ENCODE data around the gene ANKRD40CL. TPM values are rescaled to one million over a fixed set of nuclear protein-coding genes. Genes with fewer than 3 reads are reported as not detected.

ANKRD40CL gene
- total and polyA plus RNA-seq, 4 donors: not detected

- no peak overlapping the region for H3K4me3 ChIP-seq (ENCODE audit: low read depth in 1 of 3, low read length in 3 of 3)
- peaks cover 6 to 19% (median 14%) of the 10 kb centered on the region in 4 donors for H3K4me1 ChIP-seq (ENCODE audit: control insufficient read depth in 4 of 4, insufficient read depth in 4 of 4, low read length in 3 of 4)
- no peaks in the 10 kb centered on the region for H3K9me3 ChIP-seq (ENCODE audit: control insufficient read depth in 4 of 4, low read length in 3 of 4)
- WGBS: 92% methylated on average over 19 of the region's 19 CpGs
- no peaks in the 10 kb centered on the region for H3K27me3 ChIP-seq (ENCODE audit: control insufficient read depth in 4 of 4, insufficient read depth in 4 of 4, low read length in 3 of 4)
- no peak overlapping the region for H3K27ac ChIP-seq (ENCODE audit: low read depth in 1 of 2, low read length in 2 of 2)
- no peak overlapping the region for H3K9ac ChIP-seq (ENCODE audit: low read depth in 1 of 2, low read length in 2 of 2)
- DNase-seq (ENCODE audit: low spot score): no peak
- TF ChIP-seq EGR1 (IDR thresholded peaks at IDR 0.05; ENCODE audit: low read depth in 2 of 2) (no peak), NR2F2 (IDR thresholded peaks at IDR 0.05) (no peak), REST (IDR thresholded peaks at IDR 0.05) (no peak), FOXA2 (IDR thresholded peaks at IDR 0.05) (no peak), CTCF (IDR thresholded peaks at IDR 0.05; ENCODE audit: low read depth, low read length, missing input control) (no peak), RAD21 (IDR thresholded peaks at IDR 0.05) (no peak), MAX (IDR thresholded peaks at IDR 0.05) (no peak), ATF3 (IDR thresholded peaks at IDR 0.05) (no peak), ZBTB33 (IDR thresholded peaks at IDR 0.05) (no peak), RXRA (IDR thresholded peaks at IDR 0.05) (no peak), HNF4A (conservative IDR thresholded peaks at IDR 0.05) (no peak), FOXA1 (IDR thresholded peaks at IDR 0.05) (no peak), GABPA (IDR thresholded peaks at IDR 0.05 in 1 of 2, conservative IDR thresholded peaks at IDR 0.05 in 1 of 2) (no peak), JUND (IDR thresholded peaks at IDR 0.05) (no peak)
- H3K36me3 ChIP-seq (ENCODE audit: control insufficient read depth in 4 of 4, insufficient read depth in 3 of 4, low read depth in 1 of 4, low read length in 3 of 4): no peaks in the 10 kb centered on the region
These were observed 31.3 kb upstream of the ANKRD40CL start for GRCh38 chr17:50798424-50799288.

All from liver (tissue), 9 donors.